K562 (cell line): ENCODE results near the gene NDUFB10. TPM values are rescaled to one million over a fixed set of nuclear protein-coding genes. Genes with fewer than 3 reads are reported as not detected.

Experiments
- ARID3B ChIP-seq: fragments of 250-450 bp; sonication (Bioruptor Pico); IDR thresholded peaks from 2 replicates; pipeline ENCODE4 v1.4.0; 2020; ENCODE audit warnings: borderline replicate concordance
- BCLAF1 ChIP-seq, 2 experiments: fragments of 450-650 bp in 1 of 2; IDR thresholded peaks; 2 replicates each; pipeline ENCODE4 v1.6.1; 2011 to 2017; ENCODE audit warnings: low read depth in 2 of 2, antibody characterized with exemption in 1 of 2, borderline replicate concordance in 1 of 2, low read length in 1 of 2, mild to moderate bottlenecking in 1 of 2, mixed read lengths in 1 of 2; ENCODE audit not compliant: control insufficient read depth in 1 of 2
- EP300 ChIP-seq: IDR thresholded peaks from 2 replicates; pipeline ENCODE4 v1.6.1; 2012; ENCODE audit warnings: low read length, improper control_type of control experiment
- FUS ChIP-seq: fragments of 200-400 bp; formaldehyde crosslinking; optimal IDR thresholded peaks from 2 replicates; pipeline ENCODE3; 2017; ENCODE audit warnings: low read depth, low read length
- POLR3G ChIP-seq: IDR thresholded peaks from 2 replicates; pipeline ENCODE4 v1.6.1; 2011; ENCODE audit not compliant: insufficient read length, insufficient replicate concordance; ENCODE audit errors: extremely low read depth
- REST ChIP-seq, 2 experiments: fragments of 450-650 bp; formaldehyde crosslinking in 1 of 2; IDR thresholded peaks; 2 replicates each; pipeline versions ENCODE4 v1.4.0 to v1.6.1; 2014 to 2020; ENCODE audit warnings: mild to moderate bottlenecking in 2 of 2, borderline replicate concordance in 1 of 2, low read depth in 1 of 2
- TAF1 ChIP-seq: IDR thresholded peaks from 2 replicates; pipeline ENCODE4 v1.6.1; 2011; ENCODE audit warnings: mild to moderate bottlenecking, low read length, moderate library complexity; ENCODE audit not compliant: insufficient read depth, control insufficient read depth, severe bottlenecking; ENCODE audit errors: extremely low read depth
- ZFPM2 ChIP-seq: fragments of 250-450 bp; sonication (Bioruptor Pico); IDR thresholded peaks from 2 replicates; pipeline ENCODE4 v1.5.1; 2022; ENCODE audit warnings: mild to moderate bottlenecking
- ZHX1 ChIP-seq: fragments of 150-350 bp; conservative IDR thresholded peaks from 2 replicates; pipeline ENCODE4 v1.6.1; 2014; ENCODE audit warnings: low read length
- polyA plus RNA-seq, 8 experiments: library from polyadenylated mRNA; depleted of rRNA in 4 of 8; stranded (reverse) in 5 of 8; unstranded in 3 of 8; fragments of >200 nt; fragmentation: Nextera tagmentation in 2 of 8; fragmentation: Illumina TruSeq in 1 of 8; extraction: Ambion mirVana in 2 of 8; extraction: Trizol in 1 of 8; gene quantifications; 2 replicates each; pipeline versions ENCODE4 v1.2.1 to v1.2.3, GENCODE V29; 2011 to 2014; ENCODE audit warnings: inconsistent platforms in 1 of 8, missing spikeins in 1 of 8
- total RNA-seq, 7 experiments: library from RNA; depleted of rRNA in 6 of 7; stranded (reverse); fragments of >200 nt in 6 of 7; fragmentation: Illumina TruSeq in 2 of 7; extraction: Trizol in 2 of 7; gene quantifications; 2 replicates each; pipeline versions ENCODE4 v1.2.1 to v1.2.3, GENCODE V29; 2011 to 2021; ENCODE audit warnings: low replicate concordance in 1 of 7

The NDUFB10 gene
- total and polyA plus RNA-seq, 9 of the 15 experiments (the other 6 are each of a cell fraction or from before 2014, with no cell fraction given) = 69.3 to 527 (median 161) TPM

- TF ChIP-seq ZHX1 = no peak
- TF ChIP-seq POLR3G = no peak
- no peak for TF ChIP-seq ZFPM2
- TF ChIP-seq BCLAF1 (IDR thresholded peaks at IDR 0.05; ENCODE audit: borderline replicate concordance in 1 of 2, control insufficient read depth in 1 of 2, low read depth in 2 of 2, low read length in 1 of 2) = peak in 1 of 2 experiments; percentile 88; a peak in 2 of 4 replicates
- peak; percentile 35; the same call in 1 of the 2 replicates for TF ChIP-seq EP300
- TF ChIP-seq TAF1 = peak; percentile 88
- TF ChIP-seq ARID3B (CRISPR knock-in tag) = no peak; the same call in 1 of the 2 replicates
- TF ChIP-seq REST (IDR thresholded peaks at IDR 0.05; ENCODE audit: borderline replicate concordance) = no peak
- peak; percentile 17; the same call in 1 of the 2 replicates for TF ChIP-seq REST (CRISPR knock-in tag; IDR thresholded peaks at IDR 0.05; ENCODE audit: low read depth)
- peak; percentile 51 for TF ChIP-seq FUS
Measured at GRCh38 chr16:1983544-1984346, 24.4 kb downstream of the NDUFB10 start, which contains the start of gene GFER (continued).
